Testis (tissue), 3 donors: ENCODE measurements around the gene GNA12. TPM values are rescaled to one million over a fixed set of nuclear protein-coding genes. Genes with fewer than 3 reads are reported as not detected.

Experiments
- DNase-seq: peaks from one replicate; pipeline ENCODE4 v3.0.0-alpha.2; 2019
- H3K27ac ChIP-seq, 2 donors: fragments of 200-600 bp; sonication (generic); one replicate each; pipeline ENCODE4 v1.5.1; 2019
- H3K27me3 ChIP-seq: fragments of 200-600 bp; sonication (generic); one replicate; pipeline ENCODE4 v1.5.1; 2019
- H3K36me3 ChIP-seq: fragments of 200-600 bp; sonication (generic); one replicate; pipeline ENCODE4 v1.5.1; 2017; ENCODE audit warnings: low read depth; ENCODE audit errors: missing control alignments
- H3K4me1 ChIP-seq: fragments of 200-600 bp; sonication (generic); one replicate; pipeline ENCODE4 v1.5.1; 2019
- H3K4me3 ChIP-seq, 2 donors: fragments of 200-600 bp; sonication (generic); one replicate each; pipeline ENCODE4 v1.5.1; 2017 to 2019
- H3K9me3 ChIP-seq: fragments of 200-600 bp; sonication (generic); one replicate; pipeline ENCODE4 v1.5.1; 2017
- POLR2A ChIP-seq: fragments of 450-650 bp; IDR thresholded peaks from one replicate; pipeline ENCODE4 v1.6.1; 2017; ENCODE audit warnings: antibody characterized with exemption, mild to moderate bottlenecking, moderate library complexity
- WGBS, 2 donors: methylation state at CpG; one replicate each; pipeline ENCODE4 v1.1.5; 2018; 5-methylcytosine and 5-hydroxymethylcytosine counted together
- intact Hi-C: fragments of 100-400 bp; cut with DNase I; formaldehyde crosslinking; loops from one replicate; pipeline ENCODE4 v1.15.1; 2023; ENCODE audit warnings: low total_unique reads
- polyA plus RNA-seq: library from polyadenylated mRNA; stranded (reverse); fragments of 350-450 nt; fragmentation: Illumina TruSeq; extraction: RNeasy Lipid Tissue Mini Kit (QIAGEN cat#74804); gene quantifications from one replicate; pipeline ENCODE4 v1.2.3, GENCODE V29; 2014; ENCODE audit warnings: low read depth, low replicate concordance; ENCODE audit not compliant: insufficient read depth
- total RNA-seq, 2 donors: library from RNA; depleted of rRNA; stranded (reverse); fragments of >200 nt; gene quantifications; one replicate each; pipeline ENCODE4 v1.2.3, GENCODE V29; 2016
- TF ChIP-seq, protein P1 (sequence below), 3 experiments: fragments of 450-650 bp in 2 of 3; fragments of 200-600 bp in 1 of 3; sonication (generic) in 1 of 3; IDR thresholded peaks; one replicate each; pipeline ENCODE4 v1.5.1; 2016 to 2019; ENCODE audit warnings: antibody characterized with exemption in 3 of 3, mild to moderate bottlenecking in 2 of 3, moderate library complexity in 1 of 3

GNA12 gene
- total and polyA plus RNA-seq, 3 donors from 2014 or later: 50.0 to 69.6 (median 53.2) TPM

- intact Hi-C loops: no loop called here
These were observed 86.0 kb downstream of the GNA12 start for GRCh38 chr7:2757904-2758672.

DNA sequence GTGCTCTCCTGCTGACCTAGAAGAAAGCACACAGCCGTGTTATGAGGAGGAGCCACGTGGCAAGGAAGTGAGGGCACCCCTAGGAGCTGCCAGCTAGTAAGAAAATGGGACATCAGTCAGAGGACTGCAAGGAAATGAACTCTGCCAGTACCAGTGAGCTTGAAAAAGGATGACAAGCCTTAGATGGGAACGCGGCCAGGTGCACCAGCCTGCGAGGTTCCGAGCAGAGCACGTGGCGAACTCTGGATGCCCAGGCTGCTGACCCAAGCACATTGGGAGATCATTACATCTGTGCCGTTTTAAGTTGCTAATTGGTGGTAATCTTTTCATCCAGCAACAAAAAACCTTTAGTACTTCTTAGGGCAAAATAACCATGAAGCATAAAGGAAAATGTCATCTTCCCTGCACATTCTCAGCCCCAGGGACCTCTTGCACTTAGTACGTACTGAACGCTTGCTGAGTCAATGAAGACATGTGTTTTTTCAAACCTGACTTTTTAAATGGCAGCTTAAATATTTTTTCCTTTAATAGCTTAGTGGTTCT, 86.7 kb downstream of the GNA12 start:
- Histone ChIP-seq H3K4me1 (peaks cover 50% of the 10 kb centered on the region), H3K4me3 (no peak overlapping the region), H3K9me3 (no peaks in the 10 kb centered on the region), H3K27ac (peak overlapping the region; percentile 37 to 93), H3K36me3 (no peaks in the 10 kb centered on the region), H3K27me3 (no peaks in the 10 kb centered on the region)
- DNase-seq: peak; percentile 62
- WGBS, 2 donors: 59 to 70% methylated on average over 11 of the region's 11 CpGs
- intact Hi-C loops: no loop called here
- TF ChIP-seq, protein P1, sequence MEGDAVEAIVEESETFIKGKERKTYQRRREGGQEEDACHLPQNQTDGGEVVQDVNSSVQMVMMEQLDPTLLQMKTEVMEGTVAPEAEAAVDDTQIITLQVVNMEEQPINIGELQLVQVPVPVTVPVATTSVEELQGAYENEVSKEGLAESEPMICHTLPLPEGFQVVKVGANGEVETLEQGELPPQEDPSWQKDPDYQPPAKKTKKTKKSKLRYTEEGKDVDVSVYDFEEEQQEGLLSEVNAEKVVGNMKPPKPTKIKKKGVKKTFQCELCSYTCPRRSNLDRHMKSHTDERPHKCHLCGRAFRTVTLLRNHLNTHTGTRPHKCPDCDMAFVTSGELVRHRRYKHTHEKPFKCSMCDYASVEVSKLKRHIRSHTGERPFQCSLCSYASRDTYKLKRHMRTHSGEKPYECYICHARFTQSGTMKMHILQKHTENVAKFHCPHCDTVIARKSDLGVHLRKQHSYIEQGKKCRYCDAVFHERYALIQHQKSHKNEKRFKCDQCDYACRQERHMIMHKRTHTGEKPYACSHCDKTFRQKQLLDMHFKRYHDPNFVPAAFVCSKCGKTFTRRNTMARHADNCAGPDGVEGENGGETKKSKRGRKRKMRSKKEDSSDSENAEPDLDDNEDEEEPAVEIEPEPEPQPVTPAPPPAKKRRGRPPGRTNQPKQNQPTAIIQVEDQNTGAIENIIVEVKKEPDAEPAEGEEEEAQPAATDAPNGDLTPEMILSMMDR (IDR thresholded peaks at IDR 0.05): no peak
- no peak for TF ChIP-seq POLR2A

More at GRCh38 chr7:2757904-2758672, 86.0 kb downstream of the GNA12 start:
- Histone ChIP-seq H3K36me3 (no peaks in the 10 kb centered on the region), H3K27me3 (no peaks in the 10 kb centered on the region), H3K4me3 (no peak overlapping the region), H3K9me3 (no peaks in the 10 kb centered on the region), H3K4me1 (peaks cover 56% of the 10 kb centered on the region), H3K27ac (peak overlapping the region; percentile 37 to 93)
- no peak for TF ChIP-seq POLR2A
- TF ChIP-seq, protein P1 (IDR thresholded peaks at IDR 0.05): no peak
- peak; percentile 47 for DNase-seq
- WGBS, 2 donors: 48 to 50% methylated on average over 12 of the region's 12 CpGs

- Histone ChIP-seq H3K27ac (no peak overlapping the region), H3K4me3 (no peak overlapping the region), H3K36me3 (no peaks in the 10 kb centered on the region), H3K4me1 (peaks cover 40% of the 10 kb centered on the region), H3K27me3 (no peaks in the 10 kb centered on the region), H3K9me3 (no peaks in the 10 kb centered on the region)
- TF ChIP-seq, protein P1 (IDR thresholded peaks at IDR 0.05): no peak
- no peak for TF ChIP-seq POLR2A
- intact Hi-C loops: no loop called here
- no peak for DNase-seq
These were observed 88.6 kb downstream of the GNA12 start for GRCh38 chr7:2755531-2755930.

- no peak for DNase-seq
- H3K4me1 ChIP-seq: peaks cover 37% of the 10 kb centered on the region
- TF ChIP-seq POLR2A: no peak
- TF ChIP-seq, protein P1 (IDR thresholded peaks at IDR 0.05): no peak
- no peaks in the 10 kb centered on the region for H3K27me3 ChIP-seq
- H3K36me3 ChIP-seq: no peaks in the 10 kb centered on the region
- H3K4me3 ChIP-seq: no peak overlapping the region
- WGBS, 2 donors: 93 to 96% methylated on average over 10 of the region's 10 CpGs
- H3K27ac ChIP-seq: no peak overlapping the region
- intact Hi-C loops: no loop called here
- no peaks in the 10 kb centered on the region for H3K9me3 ChIP-seq
These were observed 89.2 kb downstream of the GNA12 start for GRCh38 chr7:2754912-2755311.

- Histone ChIP-seq H3K9me3 (no peaks in the 10 kb centered on the region), H3K4me3 (no peak overlapping the region), H3K4me1 (peaks cover 28% of the 10 kb centered on the region), H3K27ac (no peak overlapping the region), H3K27me3 (no peaks in the 10 kb centered on the region), H3K36me3 (no peaks in the 10 kb centered on the region)
- WGBS, 2 donors: 89 to 93% methylated on average over 5 of the region's 5 CpGs
- no peak for DNase-seq
- intact Hi-C loops: no loop called here
- no peak for TF ChIP-seq POLR2A
These were observed 90.0 kb downstream of the GNA12 start for GRCh38 chr7:2754086-2754485.
